Limb (tissue), 2 donors: ENCODE data around the gene CCDC183.
A peak's percentile ranks its signal among the peaks of the same experiment; 100 is the strongest.
"Not testable (repeated sequence)": the region's sequence is repeated elsewhere in the genome, so short reads cannot be mapped to it uniquely, and the experiment has no call there.

ENCODE experiments used
- DNase-seq, 2 donors: peaks; one replicate each; pipeline ENCODE4 v3.0.0-alpha.2; 2016; ENCODE audit errors: extremely low spot score in 2 of 2

Gene CCDC183

DNA sequence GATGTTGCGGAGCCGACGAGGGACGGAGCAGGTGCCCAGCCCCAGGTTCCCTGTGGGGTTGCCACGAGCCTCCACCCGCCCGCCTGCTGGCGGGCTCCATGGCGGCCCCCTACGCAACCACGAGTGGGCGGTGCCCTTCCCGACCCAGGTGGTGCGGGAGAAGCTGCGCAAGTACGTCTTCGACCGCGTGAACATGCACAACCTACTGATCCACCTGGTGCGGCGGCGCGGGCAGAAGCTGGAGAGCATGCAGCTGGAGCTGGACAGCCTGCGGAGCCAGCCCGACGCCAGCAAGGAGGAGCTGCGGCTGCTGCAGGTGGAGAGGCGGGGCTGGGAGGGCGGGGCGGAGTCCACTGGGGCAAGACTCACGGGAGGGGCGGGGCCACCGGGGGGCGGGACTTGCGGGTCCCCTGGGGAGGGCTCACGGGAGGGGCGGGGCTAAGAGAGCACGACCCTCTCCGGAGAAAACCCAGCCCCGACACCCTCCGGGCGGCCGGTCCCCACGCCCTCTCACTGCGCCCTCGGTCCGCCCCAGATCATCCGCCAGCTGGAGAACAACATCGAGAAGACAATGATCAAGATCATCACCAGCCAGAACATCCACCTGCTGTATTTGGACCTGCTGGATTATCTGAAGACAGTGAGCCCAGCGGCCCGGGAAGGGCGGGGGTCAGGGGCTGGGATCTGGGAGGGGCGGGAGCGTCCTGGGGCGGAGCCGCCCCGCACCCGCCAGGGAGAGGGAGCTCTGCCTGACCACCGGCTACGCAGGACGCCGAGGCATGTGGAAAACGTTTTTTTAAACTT is 3.9 kb downstream of the CCDC183 start:
- peak in 1 of 2 donors; percentile 88 for DNase-seq

DNA sequence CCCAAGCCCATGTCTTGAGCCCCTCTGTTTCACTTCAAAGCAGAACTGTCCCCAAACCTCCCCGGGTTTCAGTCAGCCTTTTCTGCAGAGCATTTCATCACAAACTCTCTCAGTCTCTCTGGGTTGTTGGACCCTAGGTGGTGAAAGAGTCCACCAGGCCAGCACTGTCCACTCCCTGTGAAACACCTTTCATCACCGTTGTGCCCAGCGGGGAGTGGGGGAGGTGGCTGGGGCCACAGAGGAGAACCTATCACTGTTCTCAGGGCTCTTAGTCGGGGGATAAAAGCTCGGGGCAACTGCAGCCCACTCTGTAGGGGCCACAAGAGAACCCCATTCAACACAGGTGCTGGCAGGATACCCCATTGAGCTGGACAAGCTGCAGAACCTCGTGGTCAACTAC is 6.2 kb downstream of the CCDC183 start:
- DNase-seq = no peak

- not testable (repeated sequence) for DNase-seq
These were observed 6.9 kb downstream of the CCDC183 start for GRCh38 chr9:136803009-136803550.

DNA sequence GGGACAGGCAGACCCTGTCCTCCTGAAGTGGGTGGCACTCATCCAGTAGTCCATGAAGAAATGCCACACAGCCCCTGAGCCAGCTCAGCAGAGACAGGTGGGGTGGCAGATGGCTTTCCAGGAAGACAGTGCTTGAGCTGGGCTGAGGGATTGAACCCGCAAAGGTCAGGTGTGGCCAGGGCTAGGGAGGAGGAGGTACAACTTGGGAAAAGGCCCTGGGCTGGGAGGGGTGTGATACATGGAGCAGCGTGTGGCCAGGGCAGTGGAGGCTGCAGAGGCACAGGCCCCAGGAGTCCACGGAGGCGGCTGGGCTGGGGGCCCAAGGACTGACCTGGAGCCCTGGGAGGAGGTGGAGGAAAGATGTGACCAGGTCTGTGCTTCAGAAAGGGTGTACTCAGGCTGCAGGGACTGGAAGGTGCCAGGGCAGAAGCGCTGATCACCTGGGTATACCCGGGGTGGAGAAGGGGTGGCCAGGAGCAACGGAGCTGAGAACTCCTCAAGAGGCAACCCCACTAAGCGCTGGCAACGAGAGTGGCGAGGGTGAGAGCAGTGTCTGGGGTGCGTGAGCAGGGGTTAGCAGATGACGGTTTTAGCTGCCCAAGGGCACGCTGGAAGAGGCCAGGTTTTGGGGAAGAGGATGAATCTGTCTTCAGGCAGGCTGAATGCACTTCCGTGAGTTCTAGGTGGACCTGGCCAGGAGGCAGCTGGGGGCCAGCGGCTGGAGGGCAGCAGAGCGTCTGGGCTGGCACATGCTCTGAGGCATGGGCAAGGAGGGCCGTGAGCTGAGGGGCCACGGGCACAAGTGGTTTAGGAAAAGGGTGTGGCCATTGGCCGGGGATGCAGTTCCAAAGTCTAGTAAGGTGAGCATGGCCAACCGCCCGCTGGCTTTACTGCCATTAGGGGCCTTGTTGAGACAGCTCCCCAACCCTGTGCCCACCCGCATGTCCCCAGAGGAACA is 7.7 kb downstream of the CCDC183 start:
- DNase-seq = no peak

GRCh38 chr9:136804509-136805206 is 8.5 kb downstream of the CCDC183 start:
- no peak for DNase-seq

GRCh38 chr9:136805207-136805740 is 9.1 kb downstream of the CCDC183 start:
- DNase-seq = peak in 1 of 2 donors; percentile 25

DNA sequence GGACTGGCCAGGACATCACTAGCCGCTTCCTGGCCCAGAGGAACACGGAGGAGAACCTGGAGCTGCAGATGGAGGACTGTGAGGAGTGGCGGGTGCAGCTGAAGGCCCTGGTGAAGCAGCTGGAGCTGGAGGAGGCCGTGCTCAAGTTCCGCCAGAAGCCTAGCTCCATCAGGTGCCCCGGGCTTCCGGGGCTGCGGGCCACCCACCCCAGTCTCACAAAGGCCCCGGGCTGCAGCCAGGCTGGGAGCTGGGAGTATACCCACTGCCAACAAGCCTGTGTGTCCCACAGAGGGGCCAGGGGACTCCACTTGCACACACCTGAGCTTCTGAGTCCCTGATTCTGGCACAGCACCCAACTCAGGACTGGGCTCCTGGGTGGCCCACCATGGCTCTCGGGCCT is 9.9 kb downstream of the CCDC183 start:
- DNase-seq = peak in 1 of 2 donors; percentile 32

DNA sequence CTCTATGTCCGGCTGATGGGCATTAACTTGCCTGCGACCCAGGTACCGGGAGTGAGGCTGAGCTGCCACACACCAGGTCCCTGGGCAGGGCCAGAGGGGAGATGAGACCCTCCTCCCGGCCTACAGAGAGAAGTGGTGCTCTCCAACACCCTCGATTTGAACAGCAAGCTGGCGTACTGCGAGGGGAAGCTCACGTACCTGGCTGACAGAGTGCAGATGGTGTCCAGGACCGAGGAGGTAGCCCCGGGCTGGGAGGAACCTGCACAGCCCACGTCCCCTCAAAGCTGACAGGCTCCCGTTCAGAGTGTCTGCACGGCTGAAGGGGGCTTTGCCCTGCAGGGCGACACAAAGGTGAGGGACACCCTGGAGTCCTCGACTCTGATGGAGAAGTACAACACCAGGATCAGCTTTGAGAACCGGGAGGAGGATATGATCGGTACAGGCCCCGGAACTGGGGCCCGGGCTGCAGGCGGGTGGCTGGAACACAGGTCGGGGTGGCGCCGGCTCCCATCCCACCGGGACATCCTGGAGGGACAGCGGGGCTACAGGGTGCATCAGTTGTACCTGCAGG is 10.6 kb downstream of the CCDC183 start:
- peak in 1 of 2 donors; percentile 23 for DNase-seq

GRCh38 chr9:136807281-136808074 is 11.3 kb downstream of the CCDC183 start, which contains the start of gene RABL6:
Gene RABL6 (plus strand): TSS chr9:136807948. CDS start chr9:136808197, 249 bp downstream.
- DNase-seq = peak; percentile 78 to 90

- DNase-seq = no peak
These were observed 12.1 kb downstream of the CCDC183 start for GRCh38 chr9:136808075-136808805.

DNA sequence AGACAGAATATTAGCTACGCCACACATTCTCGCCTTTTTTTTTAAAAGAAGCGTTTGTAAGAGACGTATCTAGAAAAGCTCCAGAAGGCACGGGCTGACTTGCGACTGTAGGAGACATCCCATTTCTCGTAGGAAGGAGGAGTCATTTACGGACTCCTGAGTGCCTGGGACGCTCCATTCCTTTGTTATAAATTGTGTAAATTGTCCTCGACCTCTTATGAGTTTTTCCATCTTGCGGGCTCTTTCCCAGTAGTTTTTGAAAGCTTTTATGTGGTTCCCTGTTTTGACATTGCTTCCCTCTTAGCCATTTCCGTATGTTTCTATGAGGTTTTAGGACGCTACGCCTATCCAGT is 12.6 kb downstream of the CCDC183 start:
- no peak for DNase-seq

DNA sequence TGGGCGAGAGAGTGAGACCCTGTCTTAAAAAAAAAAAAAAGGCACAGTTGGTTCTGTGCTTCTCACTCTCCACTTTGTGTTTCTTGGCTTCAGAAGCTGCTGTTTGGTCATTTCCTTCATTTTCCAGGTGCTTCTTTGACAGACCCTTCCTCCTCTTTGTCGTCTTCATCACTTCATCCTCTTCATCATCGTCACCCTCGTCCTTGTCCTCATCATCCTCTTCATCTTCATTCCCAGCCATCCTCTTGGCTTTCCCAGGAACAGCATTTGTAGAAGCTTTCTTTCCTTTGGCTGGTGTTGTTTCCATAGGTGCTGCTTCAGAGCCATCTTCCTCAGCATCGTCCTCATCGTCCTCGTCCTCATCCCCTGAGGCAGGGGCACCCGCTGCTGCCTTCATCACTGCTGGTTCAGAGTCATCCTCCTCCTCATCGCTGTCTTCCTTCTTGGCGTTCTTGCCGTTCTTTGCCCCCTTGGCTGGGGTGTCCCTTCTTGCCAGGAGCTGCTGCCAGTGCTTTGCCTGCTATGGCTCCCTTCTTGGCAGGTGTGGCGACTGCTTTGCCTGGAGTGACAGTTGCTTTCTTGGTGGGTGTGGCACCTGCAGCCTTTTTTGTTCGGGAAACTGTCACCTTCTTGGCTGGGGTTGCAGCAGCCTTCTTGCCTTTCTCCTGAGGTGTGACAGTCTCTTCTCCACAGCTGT is 18.7 kb downstream of the CCDC183 start:
- DNase-seq = no peak

- no peak for DNase-seq
These were observed 19.3 kb downstream of the CCDC183 start for GRCh38 chr9:136815422-136815782.

- DNase-seq = peak in 1 of 2 donors; percentile 50
These were observed 25.1 kb downstream of the CCDC183 start for GRCh38 chr9:136820971-136821825.

DNA sequence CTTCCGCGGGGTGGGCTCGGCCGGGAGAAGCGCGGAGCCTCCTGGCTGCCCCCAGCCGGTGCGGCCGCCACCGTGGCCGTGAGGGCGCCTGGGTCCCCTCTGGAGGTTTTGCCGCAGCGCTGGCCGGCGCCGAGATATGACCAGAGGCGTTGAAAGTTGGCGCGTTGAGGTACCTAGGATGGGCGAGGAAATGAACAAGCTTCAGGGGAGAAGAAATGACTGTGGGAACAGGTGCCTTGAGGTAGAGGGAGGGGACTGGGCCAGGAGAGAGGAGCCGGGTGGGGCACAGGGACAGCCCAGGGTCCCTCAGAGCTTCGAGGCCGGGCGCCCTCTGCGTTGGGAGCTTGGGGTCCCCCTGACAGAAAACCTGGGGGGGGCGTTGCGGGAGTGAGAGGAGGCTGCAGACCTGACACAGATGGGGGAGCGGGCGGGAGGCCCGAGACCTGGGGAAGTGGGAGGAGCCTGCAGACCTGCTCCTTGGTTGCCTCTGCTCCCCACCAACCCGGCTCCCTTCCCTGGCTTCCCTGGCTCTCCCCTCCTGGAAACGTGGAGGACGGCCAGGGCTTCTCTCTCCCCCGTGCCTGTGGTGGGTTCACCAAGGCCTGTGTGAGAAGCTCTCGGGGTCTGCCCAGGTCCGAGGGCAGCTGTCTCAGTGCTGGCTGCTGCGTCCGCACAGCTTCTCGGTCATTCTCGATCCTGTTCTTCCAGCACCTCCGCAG is 25.8 kb downstream of the CCDC183 start:
- DNase-seq = no peak

- peak in 1 of 2 donors; percentile 22 for DNase-seq
These were observed 27.3 kb downstream of the CCDC183 start for GRCh38 chr9:136823136-136824046.
